ENCODE results near the gene JMY.

DNA sequence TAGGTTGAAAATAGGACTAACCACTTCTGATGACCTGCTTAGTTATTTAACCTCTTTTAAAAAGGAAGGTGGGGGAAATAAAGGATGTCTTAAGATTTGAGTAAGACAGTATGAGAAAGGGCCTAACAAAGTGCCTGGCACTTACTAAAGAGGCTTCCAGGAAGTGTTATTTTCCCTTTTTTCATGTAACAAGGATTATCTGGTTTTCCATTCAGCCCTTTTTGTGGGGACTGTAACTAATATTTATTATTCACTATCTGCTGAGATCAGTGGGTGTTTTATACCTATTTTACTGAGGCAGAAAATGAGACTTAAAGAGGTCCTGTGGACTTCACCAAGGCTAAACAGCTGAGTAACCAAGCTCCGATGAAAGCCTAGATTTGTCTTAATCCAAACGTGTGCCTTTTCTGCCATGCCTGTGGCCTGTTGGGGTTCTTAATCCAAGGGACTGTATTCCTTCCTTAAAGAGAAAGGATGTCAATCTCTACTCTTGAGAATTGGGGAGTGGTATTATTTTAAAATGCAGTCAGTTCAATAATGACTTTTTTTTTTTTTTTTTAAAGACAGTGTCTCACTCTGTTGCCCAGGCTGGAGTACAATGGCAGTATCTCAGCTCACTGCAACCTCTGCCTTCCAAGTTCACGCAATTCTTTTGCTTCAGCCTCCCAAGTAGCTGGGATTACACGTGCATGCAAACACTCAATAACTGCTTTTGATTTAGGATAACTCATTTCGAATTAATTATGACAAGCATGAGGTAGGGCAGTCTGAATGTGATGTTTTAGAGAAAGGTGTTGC lies 6.5 kb downstream of the JMY start:
- TF ChIP-seq CTCF (conservative IDR thresholded peaks at IDR 0.05) (no peak), EZH2 (IDR thresholded peaks at IDR 0.05; ENCODE audit: low read depth) (no peak)

All from PC-9 (cell line).